Coronary artery (tissue), 2 donors: ENCODE results near the gene PLXNB1.

Experiments
- DNase-seq: peaks from one replicate; pipeline ENCODE4 v3.0.0-alpha.2; 2017; ENCODE audit warnings: low spot score
- H3K27ac ChIP-seq, 2 donors: fragments of 200-600 bp; sonication (generic); one replicate each; pipeline ENCODE4 v1.5.1; 2016 to 2019
- H3K4me3 ChIP-seq: fragments of 200-600 bp; sonication (generic); 2 replicates; pipeline ENCODE4 v1.5.1; 2016; ENCODE audit warnings: mild to moderate bottlenecking, moderate library complexity
- TF ChIP-seq, protein P1 (sequence below): fragments of 200-600 bp; sonication (generic); IDR thresholded peaks from one replicate; pipeline ENCODE4 v1.5.1; 2019; ENCODE audit warnings: antibody characterized with exemption

PLXNB1 gene

DNA sequence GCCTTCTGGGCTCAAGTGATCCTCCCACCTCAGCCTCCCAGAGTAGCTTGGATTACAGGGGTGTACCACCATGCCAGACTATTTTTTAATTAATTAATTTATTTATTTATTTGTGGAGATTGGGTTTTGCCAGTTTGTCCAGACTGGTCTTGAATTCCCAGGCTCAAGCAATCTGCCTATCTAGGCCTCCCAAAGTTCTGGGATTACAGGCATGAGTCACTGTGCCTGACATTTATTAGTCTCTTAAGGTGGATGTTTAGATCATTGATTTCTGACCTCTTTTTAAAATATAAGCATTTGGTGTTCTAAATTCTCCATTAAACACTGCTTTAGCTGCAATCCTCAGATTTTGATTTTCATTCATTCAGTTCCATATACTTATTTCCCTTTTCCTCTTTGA, 42.3 kb downstream of the PLXNB1 start:
- TF ChIP-seq, protein P1, sequence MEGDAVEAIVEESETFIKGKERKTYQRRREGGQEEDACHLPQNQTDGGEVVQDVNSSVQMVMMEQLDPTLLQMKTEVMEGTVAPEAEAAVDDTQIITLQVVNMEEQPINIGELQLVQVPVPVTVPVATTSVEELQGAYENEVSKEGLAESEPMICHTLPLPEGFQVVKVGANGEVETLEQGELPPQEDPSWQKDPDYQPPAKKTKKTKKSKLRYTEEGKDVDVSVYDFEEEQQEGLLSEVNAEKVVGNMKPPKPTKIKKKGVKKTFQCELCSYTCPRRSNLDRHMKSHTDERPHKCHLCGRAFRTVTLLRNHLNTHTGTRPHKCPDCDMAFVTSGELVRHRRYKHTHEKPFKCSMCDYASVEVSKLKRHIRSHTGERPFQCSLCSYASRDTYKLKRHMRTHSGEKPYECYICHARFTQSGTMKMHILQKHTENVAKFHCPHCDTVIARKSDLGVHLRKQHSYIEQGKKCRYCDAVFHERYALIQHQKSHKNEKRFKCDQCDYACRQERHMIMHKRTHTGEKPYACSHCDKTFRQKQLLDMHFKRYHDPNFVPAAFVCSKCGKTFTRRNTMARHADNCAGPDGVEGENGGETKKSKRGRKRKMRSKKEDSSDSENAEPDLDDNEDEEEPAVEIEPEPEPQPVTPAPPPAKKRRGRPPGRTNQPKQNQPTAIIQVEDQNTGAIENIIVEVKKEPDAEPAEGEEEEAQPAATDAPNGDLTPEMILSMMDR, result no peak
- Histone ChIP-seq H3K27ac (no peak overlapping the region), H3K4me3 (no peak overlapping the region)
- DNase-seq, result no peak

DNA sequence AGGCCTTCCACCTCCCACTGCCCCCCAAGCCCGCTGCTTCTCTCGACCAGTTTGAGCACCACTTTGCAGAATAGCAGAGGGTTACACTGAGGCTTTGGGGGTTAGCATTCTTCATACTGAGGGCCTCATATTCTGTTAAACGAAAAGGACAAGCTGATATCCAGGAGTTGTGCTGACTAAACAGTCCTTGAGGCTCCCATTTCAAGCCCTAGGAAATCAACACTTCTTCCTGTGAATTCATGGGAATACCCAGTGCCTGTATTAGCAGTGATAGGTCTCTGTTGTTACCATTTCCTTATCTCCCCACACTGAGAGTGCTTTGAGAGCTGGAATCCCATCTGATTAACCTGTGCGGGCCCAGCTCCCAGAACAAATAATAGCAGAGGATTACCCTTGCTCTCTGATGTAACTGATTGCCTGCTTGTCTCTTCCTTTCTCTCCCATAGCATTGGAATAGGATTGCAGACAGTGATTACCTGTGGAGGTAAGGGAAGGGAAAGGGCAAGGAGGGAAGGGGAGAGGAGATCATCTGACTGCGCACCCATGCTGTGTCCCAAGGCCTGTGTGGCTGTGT, 56.9 kb downstream of the PLXNB1 start:
- no peak overlapping the region for H3K4me3 ChIP-seq

DNA sequence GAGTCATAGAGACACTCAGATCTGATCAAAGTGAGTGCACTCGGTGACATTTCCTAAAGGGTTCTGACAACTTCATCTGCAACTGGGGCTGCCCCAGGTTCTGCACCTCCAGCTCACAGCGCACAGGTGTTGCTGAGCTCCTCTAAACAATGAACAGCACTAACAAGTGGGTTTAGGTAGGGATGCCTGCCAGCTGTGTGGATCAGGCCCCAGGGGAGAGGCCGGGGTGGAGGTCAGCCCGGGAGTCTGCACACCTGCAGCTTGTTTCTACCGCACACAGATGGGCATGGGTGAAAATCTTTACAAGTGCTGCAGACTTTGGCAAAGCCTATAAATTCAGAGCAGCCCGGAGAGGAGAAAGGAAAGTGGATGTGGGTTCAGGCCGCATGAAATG, 57.5 kb downstream of the PLXNB1 start:
- no peak for DNase-seq
- no peak overlapping the region for H3K4me3 ChIP-seq
- H3K27ac ChIP-seq, result no peak overlapping the region
- TF ChIP-seq, protein P1, result no peak

More for the DNA sequence above, 56.9 kb downstream of the PLXNB1 start:
- no peak for DNase-seq
- no peak overlapping the region for H3K27ac ChIP-seq
- TF ChIP-seq, protein P1, result no peak

DNA sequence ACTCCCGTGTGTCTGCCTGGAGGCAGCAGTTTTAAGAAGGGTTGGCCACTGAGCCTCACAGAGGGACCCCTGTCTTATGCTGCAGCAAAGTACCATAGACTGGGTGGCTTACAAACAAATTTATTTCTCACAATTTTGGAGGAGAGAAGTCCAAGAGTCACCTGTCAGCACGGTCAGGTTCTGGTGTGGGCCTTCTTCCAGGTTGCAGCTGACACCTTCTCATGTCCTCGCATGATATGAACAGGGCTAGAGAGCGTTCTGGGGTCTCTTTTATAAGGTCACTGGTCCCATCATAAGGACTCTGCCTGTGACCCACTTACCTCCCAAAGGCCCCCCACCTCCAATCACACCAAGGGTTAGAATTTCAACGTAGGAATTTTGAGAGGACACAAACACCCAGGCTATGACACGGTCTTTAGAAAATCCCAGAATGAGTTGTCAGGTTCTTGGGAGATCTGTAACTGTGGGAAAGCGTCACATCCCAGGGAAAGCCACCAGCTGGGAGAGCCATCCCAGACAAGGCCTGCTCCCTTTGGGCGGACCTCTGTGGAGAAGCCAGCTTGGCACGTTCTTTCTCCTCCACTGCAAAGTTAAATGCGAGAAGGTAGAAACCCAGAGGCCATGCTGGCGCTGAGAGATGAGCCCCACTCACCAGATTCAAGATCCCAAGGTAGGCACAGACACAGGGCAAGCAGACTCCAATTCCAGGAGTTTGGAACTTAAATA, 58.1 kb downstream of the PLXNB1 start, which contains the start of gene FBXW12:
Gene FBXW12 (plus strand): TSS at position 569 of the 726 bp plus-strand sequence. CDS start 549 bp downstream, outside the sequence.
- Histone ChIP-seq H3K27ac (no peak within 1 kb of the TSS), H3K4me3 (no peak within 1 kb of the TSS)
- TF ChIP-seq, protein P1, result no peak
- DNase-seq, result no peak

DNA sequence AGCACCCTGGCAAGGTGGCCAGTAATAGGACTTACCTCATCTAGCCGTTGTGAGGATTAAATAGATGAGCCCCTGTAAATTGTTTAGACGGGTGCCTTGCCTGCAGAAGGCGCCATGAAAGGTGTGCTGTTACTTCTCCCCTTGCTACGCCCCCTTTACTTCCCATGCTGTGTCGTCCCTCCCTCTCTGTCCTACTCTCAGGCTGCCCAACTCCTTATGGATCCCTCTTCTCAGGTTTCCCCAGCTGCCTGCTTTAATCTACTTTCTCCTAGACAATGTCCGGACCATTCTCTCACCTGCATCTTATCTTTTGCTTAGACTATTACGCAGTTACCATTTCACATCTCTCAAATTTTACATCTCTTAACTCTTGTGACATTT, 59.6 kb downstream of the PLXNB1 start:
- H3K4me3 ChIP-seq, result no peak overlapping the region
- no peak overlapping the region for H3K27ac ChIP-seq
- TF ChIP-seq, protein P1, result no peak
- DNase-seq, result no peak

DNA sequence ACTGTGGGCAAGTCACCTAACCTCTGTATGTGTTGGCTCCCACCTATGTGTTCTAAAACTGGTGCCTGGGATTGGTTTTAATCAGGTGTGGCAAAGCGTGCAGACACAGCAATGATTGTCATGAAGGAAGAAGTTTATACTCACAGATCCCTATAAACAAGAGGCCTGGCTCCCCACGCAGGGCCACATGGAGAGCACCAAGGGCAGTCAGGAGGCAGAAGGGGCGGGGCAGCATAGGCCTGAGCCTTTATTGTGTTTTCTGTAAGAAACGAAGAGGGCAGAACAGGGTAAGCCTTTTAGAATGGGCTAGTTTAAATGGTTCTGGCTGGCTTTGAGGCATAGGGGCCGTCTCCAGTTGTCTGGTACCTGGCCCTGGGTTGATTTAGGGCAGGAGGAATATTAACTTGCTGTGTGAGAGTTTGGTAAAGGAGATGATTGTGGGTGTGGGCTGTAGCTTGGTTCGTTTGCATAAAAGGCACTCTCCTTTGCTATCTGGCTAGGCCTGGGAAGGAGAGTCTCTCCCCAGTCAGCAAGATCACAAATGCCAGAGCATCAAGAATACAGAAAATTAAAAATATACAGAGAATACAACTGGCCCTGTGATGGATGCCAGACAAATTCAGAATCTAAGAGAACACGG, 60.1 kb downstream of the PLXNB1 start:
- TF ChIP-seq, protein P1, result no peak
- H3K4me3 ChIP-seq, result no peak overlapping the region

DNA sequence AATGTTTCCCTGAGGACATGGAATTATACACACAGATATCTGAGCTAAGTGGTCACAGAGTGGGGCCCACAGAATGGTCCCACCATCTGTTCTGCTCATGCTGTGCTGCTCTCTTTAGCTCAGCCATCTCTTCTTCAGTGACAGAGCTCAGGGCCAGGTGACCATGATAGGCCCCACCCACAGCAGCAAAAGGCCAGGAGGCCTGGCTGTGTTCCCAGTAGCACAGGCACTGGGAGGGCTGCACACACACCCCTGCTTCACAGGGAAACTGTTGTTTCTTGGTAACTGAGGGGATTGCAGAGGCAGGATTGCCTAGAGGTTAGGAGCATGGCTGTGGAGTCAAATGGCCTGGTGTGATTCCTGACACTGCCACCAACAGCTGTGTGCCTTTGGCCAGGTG, 62.7 kb downstream of the PLXNB1 start:
- no peak overlapping the region for H3K4me3 ChIP-seq
- DNase-seq, result no peak
- TF ChIP-seq, protein P1, result no peak
- no peak overlapping the region for H3K27ac ChIP-seq

More for the DNA sequence above, 60.1 kb downstream of the PLXNB1 start:
- no peak overlapping the region for H3K27ac ChIP-seq
- no peak for DNase-seq
